Lower leg skin (tissue), 3 donors: Measurements from ENCODE around the gene FBRSL1.
"Not testable (repeated sequence)": the region's sequence is repeated elsewhere in the genome, so short reads cannot be mapped to it uniquely, and the experiment has no call there.

Source experiments
- CTCF ChIP-seq, 3 donors: fragments of 450-650 bp; IDR thresholded peaks; one replicate each; pipeline ENCODE4 v1.5.1; 2016; ENCODE audit warnings: antibody characterized with exemption in 3 of 3, mild to moderate bottlenecking in 3 of 3, moderate library complexity in 2 of 3
- POLR2A ChIP-seq, 2 donors: fragments of 450-650 bp; IDR thresholded peaks; one replicate each; pipeline ENCODE4 v1.6.1; 2016 to 2017; ENCODE audit warnings: antibody characterized with exemption in 2 of 2, mild to moderate bottlenecking in 1 of 2, moderate library complexity in 1 of 2

GRCh38 chr12:132464304-132464703 lies 25.6 kb upstream of the FBRSL1 start:
- TF ChIP-seq CTCF, POLR2A (IDR thresholded peaks at IDR 0.05): not testable (repeated sequence)
